Sigmoid colon (tissue), 7 donors: ENCODE measurements around the gene ETV3. TPM values are rescaled to one million over a fixed set of nuclear protein-coding genes. Genes with fewer than 3 reads are reported as not detected.
A peak's percentile ranks its signal among the peaks of the same experiment; 100 is the strongest.

Experiments used
- DNase-seq: peaks from one replicate; pipeline ENCODE4 v3.0.0-alpha.2; 2019
- H3K27ac ChIP-seq, 4 donors: fragments of 200-600 bp; sonication (generic); one replicate each; pipeline ENCODE4 v1.5.1; 2016 to 2019; ENCODE audit warnings: mild to moderate bottlenecking in 1 of 4
- H3K27me3 ChIP-seq, 3 donors: fragments of 200-600 bp; sonication (generic); one replicate each; pipeline ENCODE4 v1.5.1; 2019; ENCODE audit warnings: mild to moderate bottlenecking in 1 of 3
- H3K36me3 ChIP-seq, 4 donors: fragments of 200-600 bp; sonication (generic); one replicate each; pipeline ENCODE4 v1.5.1; 2016 to 2019
- H3K4me1 ChIP-seq, 4 donors: fragments of 200-600 bp; sonication (generic); one replicate each; pipeline ENCODE4 v1.5.1; 2017 to 2019
- H3K4me3 ChIP-seq, 4 donors: fragments of 200-600 bp; sonication (generic); one replicate each; pipeline ENCODE4 v1.5.1; 2017 to 2019; ENCODE audit warnings: mild to moderate bottlenecking in 2 of 4, moderate library complexity in 1 of 4
- H3K9me3 ChIP-seq, 4 donors: fragments of 200-600 bp in 3 of 4; sonication (generic) in 3 of 4; one replicate each; pipeline versions ENCODE4 v1.5.1 to v1.6.1; 2013 to 2019
- EP300 ChIP-seq, 4 donors: sonication (generic); formaldehyde crosslinking; IDR thresholded peaks; one replicate each; pipeline ENCODE4 v1.6.1; 2017; ENCODE audit warnings: antibody characterized with exemption in 4 of 4
- POLR2A ChIP-seq, 2 donors: fragments of 450-650 bp; IDR thresholded peaks; one replicate each; pipeline ENCODE4 v1.6.1; 2016; ENCODE audit warnings: antibody characterized with exemption in 2 of 2, mild to moderate bottlenecking in 2 of 2, moderate library complexity in 2 of 2
- POLR2AphosphoS5 ChIP-seq, 4 donors: sonication (generic); formaldehyde crosslinking; IDR thresholded peaks; one replicate each; pipeline ENCODE4 v1.6.1; 2017; ENCODE audit warnings: antibody characterized with exemption in 4 of 4
- WGBS, 2 donors: extraction: QIAGEN DNeasy Blood & Tissue Kit; methylation state at CpG; one replicate each; pipeline ENCODE4 v1.1.7; 2013; 5-methylcytosine and 5-hydroxymethylcytosine counted together
- intact Hi-C: fragments of 100-400 bp; cut with DNase I; formaldehyde crosslinking; loops from one replicate; pipeline ENCODE4 v1.15.1; 2023
- polyA plus RNA-seq, 3 donors: library from polyadenylated mRNA; stranded (reverse); fragments of 200-250 nt; gene quantifications; one replicate each; pipeline ENCODE4 v1.2.3, GENCODE V29; 2013
- total RNA-seq, 4 donors: library from RNA; depleted of rRNA; stranded (reverse); fragments of >200 nt; gene quantifications; one replicate each; pipeline ENCODE4 v1.1.0, GENCODE V29; 2016
- TF ChIP-seq, protein P1 (sequence below), 4 experiments: fragments of 450-650 bp in 3 of 4; fragments of 200-600 bp in 1 of 4; IDR thresholded peaks; one replicate each; pipeline ENCODE4 v1.5.1; 2016 to 2019; ENCODE audit warnings: antibody characterized with exemption in 4 of 4, mild to moderate bottlenecking in 3 of 4, moderate library complexity in 2 of 4
- donor health status: healthy with polysubstance abuse.
- donor health status: Bipolar disorder and iron deficiency.
- donor health status: healthy.

The ETV3 gene
- total and polyA plus RNA-seq, 7 donors: 6.6 to 20.2 (median 14.1) TPM

DNA sequence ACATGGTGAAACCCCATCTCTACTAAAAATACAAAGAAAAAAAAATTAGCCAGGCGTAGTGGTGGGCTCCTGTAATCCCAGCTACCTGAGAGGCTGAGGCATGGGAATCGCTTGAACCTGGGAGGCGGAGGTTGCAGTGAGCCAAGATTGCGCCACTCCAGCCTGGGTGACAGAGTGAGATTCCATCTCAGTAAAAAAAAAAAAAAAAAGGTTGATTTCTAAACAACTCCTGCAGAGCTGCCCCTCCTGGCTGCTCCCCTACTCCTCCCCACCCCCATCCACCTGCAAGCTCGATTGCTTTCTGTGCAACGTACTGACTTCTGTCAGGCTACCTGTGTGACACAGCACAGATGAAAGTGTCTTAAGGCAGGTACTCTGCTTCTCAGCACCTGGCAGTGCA is 51.9 kb downstream of the ETV3 start:
- Histone ChIP-seq H3K27ac (no peak overlapping the region), H3K4me3 (no peak overlapping the region), H3K36me3 (no peaks in the 10 kb centered on the region), H3K9me3 (no peaks in the 10 kb centered on the region), H3K27me3 (no peaks in the 10 kb centered on the region), H3K4me1 (peaks cover 0 to 10% (median 6%) of the 10 kb centered on the region in 4 donors)
- 86 to 89% methylated on average over 6 of the region's 6 CpGs for WGBS, 2 donors
- TF ChIP-seq, protein P1, sequence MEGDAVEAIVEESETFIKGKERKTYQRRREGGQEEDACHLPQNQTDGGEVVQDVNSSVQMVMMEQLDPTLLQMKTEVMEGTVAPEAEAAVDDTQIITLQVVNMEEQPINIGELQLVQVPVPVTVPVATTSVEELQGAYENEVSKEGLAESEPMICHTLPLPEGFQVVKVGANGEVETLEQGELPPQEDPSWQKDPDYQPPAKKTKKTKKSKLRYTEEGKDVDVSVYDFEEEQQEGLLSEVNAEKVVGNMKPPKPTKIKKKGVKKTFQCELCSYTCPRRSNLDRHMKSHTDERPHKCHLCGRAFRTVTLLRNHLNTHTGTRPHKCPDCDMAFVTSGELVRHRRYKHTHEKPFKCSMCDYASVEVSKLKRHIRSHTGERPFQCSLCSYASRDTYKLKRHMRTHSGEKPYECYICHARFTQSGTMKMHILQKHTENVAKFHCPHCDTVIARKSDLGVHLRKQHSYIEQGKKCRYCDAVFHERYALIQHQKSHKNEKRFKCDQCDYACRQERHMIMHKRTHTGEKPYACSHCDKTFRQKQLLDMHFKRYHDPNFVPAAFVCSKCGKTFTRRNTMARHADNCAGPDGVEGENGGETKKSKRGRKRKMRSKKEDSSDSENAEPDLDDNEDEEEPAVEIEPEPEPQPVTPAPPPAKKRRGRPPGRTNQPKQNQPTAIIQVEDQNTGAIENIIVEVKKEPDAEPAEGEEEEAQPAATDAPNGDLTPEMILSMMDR (IDR thresholded peaks at IDR 0.05): no peak
- no peak for TF ChIP-seq EP300 (IDR thresholded peaks at IDR 0.05)
- TF ChIP-seq POLR2A (IDR thresholded peaks at IDR 0.05): no peak
- no peak for TF ChIP-seq POLR2AphosphoS5 (IDR thresholded peaks at IDR 0.05)
- intact Hi-C loops: no loop called here
- DNase-seq: peak; percentile 13

DNA sequence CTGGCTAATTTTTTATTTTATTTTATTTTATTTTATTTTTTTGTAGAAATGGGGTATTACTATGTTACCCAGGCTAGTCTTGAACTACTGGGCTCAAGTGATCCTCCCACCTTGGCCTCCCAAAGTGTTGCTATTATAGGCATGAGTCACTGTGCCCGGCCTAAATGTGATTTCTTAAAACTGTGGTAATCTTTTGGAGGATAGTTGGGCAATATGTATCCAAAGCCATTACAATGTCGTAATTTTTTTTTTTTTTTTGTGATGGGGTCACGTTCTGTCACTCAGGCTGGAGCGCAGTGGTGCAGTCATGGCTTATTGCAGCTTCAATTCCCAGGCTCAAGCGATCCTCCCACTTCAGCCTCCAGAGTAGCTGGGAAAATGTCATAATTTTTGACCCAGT is 52.8 kb downstream of the ETV3 start:
- WGBS, 2 donors: 80 to 85% methylated on average over 5 of the region's 5 CpGs
- intact Hi-C loops: no loop called here
- H3K27ac ChIP-seq: no peak overlapping the region
- no peaks in the 10 kb centered on the region for H3K27me3 ChIP-seq
- H3K9me3 ChIP-seq: no peaks in the 10 kb centered on the region
- no peak overlapping the region for H3K4me3 ChIP-seq
- H3K4me1 ChIP-seq: peaks cover 0 to 8% (median 4%) of the 10 kb centered on the region in 4 donors
- TF ChIP-seq POLR2A (IDR thresholded peaks at IDR 0.05) (no peak), EP300 (IDR thresholded peaks at IDR 0.05) (no peak), POLR2AphosphoS5 (IDR thresholded peaks at IDR 0.05) (no peak)
- TF ChIP-seq, protein P1 (IDR thresholded peaks at IDR 0.05): no peak
- H3K36me3 ChIP-seq: no peaks in the 10 kb centered on the region
- DNase-seq: no peak

DNA sequence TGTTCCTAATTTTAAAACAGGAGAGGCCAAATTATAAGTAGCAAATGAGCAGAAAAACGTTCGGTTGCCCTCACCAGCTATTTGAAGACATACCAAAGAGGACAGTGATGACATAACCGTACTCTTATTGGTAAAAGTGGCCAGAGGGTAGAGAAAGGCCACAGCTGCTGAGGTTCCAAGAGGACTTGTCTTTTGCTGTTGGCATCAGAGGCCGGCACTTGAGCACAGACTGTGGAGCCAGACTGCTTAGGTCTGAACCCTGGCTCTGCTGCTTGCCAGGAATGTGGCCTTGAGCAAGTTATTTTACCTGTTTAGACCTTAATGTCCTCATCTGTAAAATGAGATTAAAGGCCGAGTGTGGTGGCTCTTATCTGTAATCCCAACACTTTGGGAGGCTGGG is 53.5 kb downstream of the ETV3 start:
- intact Hi-C loops: no loop called here
- no peak for TF ChIP-seq EP300 (IDR thresholded peaks at IDR 0.05)
- TF ChIP-seq, protein P1 (IDR thresholded peaks at IDR 0.05): no peak
- TF ChIP-seq POLR2A (IDR thresholded peaks at IDR 0.05): no peak
- no peak for TF ChIP-seq POLR2AphosphoS5 (IDR thresholded peaks at IDR 0.05)
- Histone ChIP-seq H3K27ac (no peak overlapping the region), H3K9me3 (no peaks in the 10 kb centered on the region), H3K4me3 (no peak overlapping the region), H3K36me3 (no peaks in the 10 kb centered on the region), H3K4me1 (peaks cover 0 to under 1% (median 0%) of the 10 kb centered on the region in 4 donors), H3K27me3 (no peaks in the 10 kb centered on the region)
- WGBS, 2 donors: 68 to 82% methylated on average over 5 of the region's 5 CpGs
- DNase-seq: no peak

DNA sequence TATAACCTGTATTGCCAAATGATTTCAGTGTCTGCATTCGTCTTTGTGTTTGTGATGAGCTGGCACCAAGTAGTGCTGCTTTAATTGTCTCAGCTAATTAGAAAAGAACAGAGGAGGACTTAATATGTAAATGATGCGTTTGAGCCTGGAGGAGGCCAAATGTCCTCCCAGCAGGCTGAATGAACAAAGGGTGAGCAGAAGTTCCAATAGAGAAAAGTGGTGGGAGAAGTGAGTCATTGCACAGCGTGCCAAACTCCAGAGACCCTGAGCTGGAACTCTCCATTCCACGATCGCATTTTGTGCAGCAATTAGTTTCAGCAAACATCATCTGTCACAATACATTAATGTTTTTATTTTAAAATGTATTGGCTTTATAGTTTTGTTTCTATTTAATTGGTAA is 56.5 kb downstream of the ETV3 start:
- H3K4me3 ChIP-seq: no peak overlapping the region
- H3K27ac ChIP-seq: no peak overlapping the region
- H3K4me1 ChIP-seq: no peaks in the 10 kb centered on the region
- H3K9me3 ChIP-seq: no peaks in the 10 kb centered on the region
- 76 to 82% methylated on average over 5 of the region's 5 CpGs for WGBS, 2 donors
- TF ChIP-seq, protein P1 (IDR thresholded peaks at IDR 0.05): no peak
- DNase-seq: no peak
- intact Hi-C loops: no loop called here
- H3K36me3 ChIP-seq: no peaks in the 10 kb centered on the region
- H3K27me3 ChIP-seq: no peaks in the 10 kb centered on the region

DNA sequence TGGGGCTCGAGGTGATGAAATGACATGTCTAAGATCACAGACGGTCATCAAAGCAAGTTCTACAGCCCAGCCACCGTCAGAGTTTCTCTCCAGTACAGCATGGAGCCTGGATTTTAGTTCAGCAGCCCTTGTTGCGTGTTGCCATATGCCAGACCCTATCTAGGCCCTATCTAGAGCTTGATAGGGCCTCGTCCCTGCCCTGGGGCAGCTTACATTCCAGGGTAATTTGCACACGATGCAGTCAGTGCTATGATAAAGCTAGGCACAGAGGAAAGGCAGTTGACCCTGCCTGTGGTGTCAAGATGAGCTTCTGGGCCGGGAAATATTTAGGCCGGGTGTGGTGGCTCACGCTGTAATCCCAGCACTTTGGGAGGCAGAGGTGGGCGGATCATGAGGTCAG is 57.5 kb downstream of the ETV3 start:
- no peak for DNase-seq
- H3K4me1 ChIP-seq: no peaks in the 10 kb centered on the region
- no peaks in the 10 kb centered on the region for H3K27me3 ChIP-seq
- WGBS, 2 donors: 90 to 91% methylated on average over 10 of the region's 10 CpGs
- H3K9me3 ChIP-seq: no peaks in the 10 kb centered on the region
- no peak overlapping the region for H3K4me3 ChIP-seq
- H3K36me3 ChIP-seq: no peaks in the 10 kb centered on the region
- intact Hi-C loops: no loop called here
- TF ChIP-seq, protein P1 (IDR thresholded peaks at IDR 0.05): no peak
- TF ChIP-seq EP300 (IDR thresholded peaks at IDR 0.05) (no peak), POLR2AphosphoS5 (IDR thresholded peaks at IDR 0.05) (no peak)
- H3K27ac ChIP-seq: no peak overlapping the region
